Caki2 (cell line): ENCODE data around the gene NAPA. TPM values are rescaled to one million over a fixed set of nuclear protein-coding genes. Genes with fewer than 3 reads are reported as not detected.
A peak's percentile ranks its signal among the peaks of the same experiment; 100 is the strongest.

Experiments used
- DNase-seq: peaks from one replicate; pipeline ENCODE4 v3.0.0-alpha.2; 2015; ENCODE audit warnings: low read depth
- in situ Hi-C: cut with HindIII; loops from 2 replicates; pipeline ENCODE4 v1.10.0; 2016; ENCODE audit warnings: low sequenced_read_pairs, low pct_unique_long_range_greater_than_20kb, mixed read lengths
- total RNA-seq: library from RNA; depleted of rRNA; stranded (reverse); fragments of >200 nt; shearing (Covaris generic); gene quantifications from 2 replicates; pipeline ENCODE4 v1.2.3, GENCODE V29; 2014; ENCODE audit warnings: low replicate concordance

NAPA gene
- total RNA-seq, 1 experiment from 2014 or later = 100 TPM

- in situ Hi-C loops = no loop called here
- no peak for DNase-seq
Observed at GRCh38 chr19:47476438-47476972, 38.4 kb downstream of the NAPA start.

DNA sequence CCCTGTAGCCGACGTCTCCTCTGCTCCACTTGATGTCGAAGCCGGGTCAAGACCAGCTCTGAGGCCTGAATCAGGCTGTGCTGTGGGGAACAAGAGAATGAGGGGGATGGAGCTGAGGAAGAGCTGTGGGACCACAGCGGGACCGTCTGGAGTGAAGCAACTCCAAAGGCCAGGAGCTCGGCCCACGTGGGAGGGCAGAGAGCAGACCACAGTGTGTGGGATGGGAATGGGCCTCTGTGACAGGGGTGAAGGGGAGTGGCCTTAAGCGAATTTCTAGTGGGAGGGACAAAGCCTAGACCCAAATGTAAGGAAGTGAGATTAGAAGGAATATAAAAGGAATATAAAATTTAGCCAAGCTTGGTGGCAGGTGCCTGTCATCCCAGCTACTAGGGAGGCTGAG lies 39.4 kb downstream of the NAPA start:
- DNase-seq = no peak
- in situ Hi-C loops = no loop called here

- no peak for DNase-seq
- in situ Hi-C loops = no loop called here
Observed at GRCh38 chr19:47473336-47473735, 41.5 kb downstream of the NAPA start.

- peak; percentile 90 for DNase-seq
- in situ Hi-C loops = no loop called here
Observed at GRCh38 chr19:47471733-47472457, 43.0 kb downstream of the NAPA start, which contains the start of gene SLC8A2. Gene SLC8A2 (minus strand): TSS chr19:47471893. CDS start chr19:47466403, 5,490 bp downstream.

DNA sequence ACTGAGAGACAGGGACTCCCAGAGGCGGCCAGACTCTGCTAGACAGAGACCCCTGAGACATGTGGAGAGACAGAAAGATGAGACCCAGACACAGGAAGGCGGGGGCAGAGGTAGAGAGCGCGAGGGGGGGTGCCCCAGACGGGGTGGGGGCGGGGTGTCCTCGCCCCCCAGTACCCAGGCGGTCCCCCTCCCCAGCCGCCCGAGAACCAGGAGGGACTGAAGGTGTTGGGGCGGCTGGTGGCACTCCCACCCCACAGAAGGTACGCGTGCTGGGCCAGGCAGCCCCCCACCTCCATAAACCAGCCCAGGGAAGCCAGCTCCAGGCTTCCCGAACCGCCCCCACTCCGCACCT lies 43.5 kb downstream of the NAPA start:
- no peak for DNase-seq
- in situ Hi-C loops = no loop called here

DNA sequence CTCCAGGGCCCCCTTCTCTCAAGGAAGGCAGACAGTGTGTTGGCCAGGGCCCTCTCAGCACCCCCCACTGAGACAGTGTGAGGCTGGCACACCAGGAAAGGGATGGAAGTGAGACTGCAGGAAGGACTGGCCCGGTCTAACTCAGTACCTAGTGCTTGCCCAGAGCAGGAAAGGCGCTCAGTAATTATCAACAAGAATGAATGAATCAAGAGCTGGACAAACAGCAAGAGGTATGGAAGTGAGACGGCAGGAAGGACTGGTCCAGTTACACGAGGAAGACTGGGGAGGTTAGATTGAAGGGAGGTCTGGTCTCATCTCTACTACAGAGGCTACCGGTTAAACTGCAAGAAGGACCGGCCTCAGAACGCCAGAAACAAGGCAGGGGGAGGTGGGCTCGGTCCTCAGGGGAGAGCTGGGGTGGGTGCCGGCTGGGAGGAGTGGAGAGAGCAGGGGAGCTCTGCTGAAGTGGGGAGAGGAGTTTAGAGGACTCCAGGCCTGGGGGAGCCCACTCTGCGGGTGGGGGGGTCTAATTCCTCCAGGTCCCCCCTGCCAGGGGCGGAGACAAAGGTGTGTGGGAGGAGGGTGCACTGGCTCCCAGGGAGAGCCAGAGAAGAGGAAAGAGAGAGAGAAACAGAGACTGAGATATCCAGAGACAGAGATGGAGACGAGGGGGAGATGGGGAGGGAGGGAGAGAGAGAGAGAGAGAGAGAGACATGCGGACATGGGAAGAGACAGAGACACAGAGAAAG lies 44.2 kb downstream of the NAPA start:
- in situ Hi-C loops = no loop called here
- no peak for DNase-seq

DNA sequence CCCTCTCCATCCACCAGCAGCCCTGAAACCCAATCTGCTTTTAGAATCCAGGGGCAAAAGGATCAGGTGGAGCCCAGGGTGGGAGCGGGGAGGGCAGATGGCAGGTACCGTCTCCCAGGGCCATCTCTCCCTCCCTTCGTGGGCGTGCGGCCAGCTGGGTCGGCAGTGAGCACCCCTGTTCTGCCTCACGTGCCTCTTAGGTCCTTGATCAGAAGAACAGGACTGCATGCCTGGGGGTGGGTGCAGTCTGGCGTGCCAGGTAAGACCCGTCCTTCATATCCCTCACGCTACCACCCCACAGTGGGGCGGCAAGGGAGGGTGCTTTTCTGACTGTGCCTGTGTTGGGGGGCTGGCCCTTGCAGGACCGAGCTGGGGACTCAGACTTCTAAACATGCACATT lies 45.1 kb downstream of the NAPA start:
- no peak for DNase-seq
- in situ Hi-C loops = no loop called here

- DNase-seq = no peak
- in situ Hi-C loops = no loop called here
Observed at GRCh38 chr19:47469363-47469700, 45.5 kb downstream of the NAPA start.

DNA sequence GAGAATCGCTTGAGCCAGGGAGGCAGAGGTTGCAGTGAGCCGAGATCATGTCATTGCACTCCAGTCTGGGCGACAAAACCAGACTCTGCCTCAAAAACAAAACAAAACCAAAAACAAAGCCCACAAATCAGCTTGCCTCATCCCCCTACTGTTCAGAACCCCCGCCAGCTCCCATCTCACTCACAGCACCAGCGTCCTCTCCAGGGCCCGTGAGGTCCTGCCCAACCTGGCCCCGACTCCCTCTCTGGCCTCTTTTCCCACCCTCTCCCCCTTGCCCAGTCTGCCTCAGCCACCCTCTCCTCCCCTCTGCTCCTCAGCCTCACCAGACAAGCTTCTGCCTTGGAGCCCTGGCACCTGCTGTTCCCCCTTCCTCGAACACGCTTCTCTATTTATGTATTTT lies 46.9 kb downstream of the NAPA start:
- in situ Hi-C loops = no loop called here
- DNase-seq = no peak

- in situ Hi-C loops = no loop called here
- DNase-seq = no peak
Observed at GRCh38 chr19:47465957-47466356, 48.9 kb downstream of the NAPA start.

DNA sequence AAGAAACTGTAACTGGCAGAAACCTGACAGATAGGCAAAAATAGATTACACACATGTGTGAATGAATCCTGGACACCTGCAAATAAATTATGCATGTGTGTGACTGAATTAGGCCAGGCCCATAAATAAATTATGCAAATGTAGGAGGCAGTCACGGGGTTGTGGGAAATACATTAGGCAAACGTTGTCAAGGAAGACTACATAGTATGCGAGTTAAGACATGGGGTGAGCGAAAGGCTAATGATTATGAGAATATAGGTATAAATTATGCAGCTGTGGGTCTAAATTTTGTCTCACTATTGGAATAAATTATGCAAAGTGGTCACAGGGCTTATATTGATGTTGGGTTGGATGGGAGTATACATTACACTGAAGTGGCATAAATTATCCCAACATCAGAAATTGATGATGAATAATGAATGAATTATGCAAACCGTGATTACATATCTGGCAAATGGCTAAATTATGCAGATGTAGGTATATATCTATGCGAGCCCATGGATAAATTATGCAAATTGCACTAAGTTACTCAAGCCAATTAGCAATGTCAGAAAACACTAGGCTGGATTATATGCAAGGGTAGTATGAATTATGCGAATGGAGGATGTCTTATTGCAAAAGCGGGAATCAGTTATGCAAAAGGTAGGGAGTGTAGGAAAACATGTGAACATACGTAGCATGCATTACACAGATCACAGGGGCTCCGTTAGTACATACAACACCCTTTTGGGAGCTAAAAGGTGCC lies 50.0 kb downstream of the NAPA start:
- in situ Hi-C loops = no loop called here
- DNase-seq = no peak

- in situ Hi-C loops = no loop called here
- no peak for DNase-seq
Observed at GRCh38 chr19:47461876-47462275, 53.0 kb downstream of the NAPA start.

DNA sequence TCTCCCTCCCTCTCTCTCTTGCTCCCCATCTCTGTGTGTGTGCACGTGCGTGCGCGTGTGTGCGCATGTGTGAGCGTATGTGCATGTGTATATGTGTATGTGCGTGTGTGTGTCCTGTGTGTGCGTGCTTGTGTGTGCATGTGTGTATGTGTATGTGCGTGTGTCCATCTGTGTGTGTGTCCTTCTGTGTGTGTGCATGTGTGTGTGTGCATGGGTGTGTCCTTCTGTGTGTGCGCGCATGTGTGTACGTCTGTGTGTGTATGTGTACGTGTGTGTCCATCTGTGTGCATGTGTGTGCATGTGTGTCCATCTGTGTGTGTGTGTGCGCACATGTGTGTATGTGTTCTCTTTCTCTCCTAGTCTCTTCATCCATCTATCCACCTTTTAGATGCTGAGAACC lies 55.4 kb downstream of the NAPA start:
- in situ Hi-C loops = no loop called here
- DNase-seq = no peak

- no peak for DNase-seq
- in situ Hi-C loops = no loop called here
Observed at GRCh38 chr19:47458672-47459071, 56.2 kb downstream of the NAPA start.

- in situ Hi-C loops = no loop called here
- DNase-seq = no peak
Observed at GRCh38 chr19:47456721-47457474, 58.0 kb downstream of the NAPA start.

DNA sequence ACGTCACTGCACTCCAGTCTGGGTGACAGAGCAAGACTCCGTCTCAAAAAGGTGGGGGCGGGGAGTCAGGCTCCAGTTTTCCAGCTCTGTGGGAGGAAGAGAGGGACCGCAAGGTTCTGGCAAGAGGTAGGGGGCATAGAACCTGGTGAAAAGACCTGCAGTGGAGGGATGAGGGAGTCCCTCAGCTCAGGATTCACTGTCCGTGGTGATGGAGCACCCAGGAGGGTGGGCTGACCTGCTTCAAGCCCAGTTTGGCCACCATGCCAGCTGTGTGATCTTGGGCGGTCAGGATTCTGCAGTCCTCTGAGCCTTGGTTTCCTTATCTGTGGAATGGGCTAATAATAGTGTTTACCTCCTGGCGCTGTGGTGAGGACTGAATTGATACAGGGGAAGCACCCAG lies 64.4 kb downstream of the NAPA start:
- in situ Hi-C loops = no loop called here
- DNase-seq = no peak

DNA sequence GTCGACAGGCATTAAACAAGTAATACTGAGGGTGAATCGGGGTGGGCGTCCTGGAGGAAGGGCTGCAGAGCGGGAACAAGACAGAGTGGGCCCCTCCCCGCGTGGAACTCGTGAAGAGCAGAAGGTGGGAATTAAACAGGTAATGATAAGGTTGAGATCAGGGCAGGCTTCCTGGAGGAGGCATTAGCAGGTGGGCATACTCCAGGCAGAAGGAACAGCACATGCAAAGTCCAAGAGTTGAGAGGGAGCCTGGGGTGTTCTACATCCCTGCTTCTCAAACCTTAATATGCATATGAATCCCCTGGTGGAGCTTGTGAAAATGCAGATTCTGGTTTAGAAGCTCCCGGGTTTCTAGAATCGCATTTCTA lies 66.5 kb downstream of the NAPA start:
- in situ Hi-C loops = no loop called here
- DNase-seq = no peak

DNA sequence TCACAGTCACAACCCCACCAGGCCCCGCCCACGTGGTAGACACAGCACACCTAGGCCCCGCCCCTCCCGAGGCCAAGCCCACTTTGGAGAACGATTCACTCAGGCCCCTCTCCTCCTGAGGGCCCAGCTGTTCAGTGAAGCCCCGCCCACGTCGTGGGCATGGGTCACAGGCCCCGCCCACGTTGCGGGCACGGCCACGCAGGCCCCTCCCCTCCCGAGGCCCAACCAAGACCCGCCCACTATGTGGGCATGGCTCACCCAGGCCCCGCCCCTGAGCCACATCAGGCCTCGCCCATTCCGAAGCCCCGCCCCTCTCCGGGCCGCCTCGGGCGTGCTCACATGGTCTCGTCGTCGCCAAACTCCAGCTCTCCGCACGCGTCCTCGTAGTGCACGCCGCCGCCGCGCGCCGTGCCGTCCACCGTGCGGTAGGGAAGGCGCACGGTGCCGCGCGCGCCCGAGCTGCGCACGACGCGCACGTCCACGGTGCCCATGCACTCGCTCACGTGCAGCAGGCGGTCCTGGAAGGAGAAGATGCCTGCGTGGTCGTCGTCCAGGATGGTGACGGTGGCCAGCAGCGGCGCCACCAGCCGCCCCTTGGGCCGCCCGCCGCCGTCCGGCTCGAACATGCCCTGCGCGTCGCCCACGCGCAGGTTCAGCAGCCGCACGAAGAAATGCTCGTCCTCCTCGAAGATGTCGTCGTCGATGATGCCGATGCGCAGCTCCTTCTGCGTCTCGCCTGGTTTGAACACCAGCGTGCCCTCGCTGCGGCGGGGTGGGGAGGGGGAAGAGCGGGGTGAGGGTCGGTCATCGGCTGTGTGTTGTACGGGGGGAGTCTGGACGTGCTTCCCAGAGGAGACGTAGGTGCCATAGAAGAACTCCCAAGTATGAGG lies 67.1 kb downstream of the NAPA start:
- DNase-seq = peak; percentile 65
- in situ Hi-C loops = no loop called here
